GM12878 (cell line): ENCODE results near the gene VDR. TPM values are rescaled to one million over a fixed set of nuclear protein-coding genes. Genes with fewer than 3 reads are reported as not detected.

ENCODE experiments used
- ATAC-seq: fragments of 200-7000 bp; cut with Tn5 transposase; 3 replicates; pipeline ENCODE4 v1.9.1; 2020; ENCODE audit warnings: mild to moderate bottlenecking, moderate library complexity
- BruUV-seq: library from RNA; stranded (reverse); fragments of 400-500 nt; replicated peaks from 2 replicates; lab custom pipeline; 2021; lab: Mats Ljungman, UMichigan
- CTCF ChIA-PET: fragments of 300-600 bp; sonication (Branson Sonifier 250); formaldehyde crosslinking; extraction: SDS; loops from one replicate; lab custom pipeline; 2021; ENCODE audit warnings: inconsistent platforms; lab: Yijun Ruan, JAX
- POLR2A ChIA-PET: fragments of 350-600 bp; formaldehyde crosslinking; extraction: SDS; loops from one replicate; lab custom pipeline; 2021; ENCODE audit warnings: inconsistent platforms; lab: Charles Lee
- RAD21 ChIA-PET: fragments of 300-600 bp; sonication (Branson Sonifier 250); formaldehyde crosslinking; loops from one replicate; lab custom pipeline; 2023; ENCODE audit warnings: antibody characterized with exemption; ENCODE audit not compliant: unreplicated experiment; lab: Charles Lee
- SMC1A ChIA-PET: fragments of 300-600 bp; sonication (Branson Sonifier 250); formaldehyde crosslinking; loops from one replicate; lab custom pipeline; 2023; ENCODE audit not compliant: unreplicated experiment, uncharacterized antibody; lab: Charles Lee
- DNase-seq: peaks from one replicate; pipeline ENCODE4 v3.0.0-alpha.2; 2011; ENCODE audit warnings: low read depth, low spot score
- FAIRE-seq: peaks from 3 replicates; lab custom pipeline; 2011; peaks lifted over from hg19 to GRCh38; lab: Jason Lieb, UNC
- H2AFZ ChIP-seq: 2 replicates; pipeline ENCODE4 v1.6.0; 2011; ENCODE audit warnings: low read depth, low read length, control low read depth; ENCODE audit not compliant: control insufficient read depth
- H3K27ac ChIP-seq: 2 replicates; pipeline ENCODE4 v1.5.1; 2011; ENCODE audit warnings: control low read depth; ENCODE audit not compliant: control insufficient read depth, insufficient read depth
- H3K27me3 ChIP-seq, 2 experiments: replicated peaks in 1 of 2; 2 replicates each; pipeline versions ENCODE4 v1.6.0 to v1.6.1; 2011; ENCODE audit warnings: low read length in 1 of 2; ENCODE audit not compliant: control insufficient read depth in 2 of 2, insufficient read depth in 2 of 2
- H3K36me3 ChIP-seq, 2 experiments: 2 replicates each; pipeline ENCODE4 v1.5.1; 2011; ENCODE audit warnings: low read length in 1 of 2; ENCODE audit not compliant: control insufficient read depth in 2 of 2, insufficient read depth in 2 of 2
- H3K4me1 ChIP-seq: 2 replicates; pipeline ENCODE4 v1.6.1; 2011; ENCODE audit warnings: mild to moderate bottlenecking, low read length, moderate library complexity, mixed read lengths; ENCODE audit not compliant: control insufficient read depth, insufficient read depth
- H3K4me2 ChIP-seq: 2 replicates; pipeline ENCODE4 v1.6.0; 2011; ENCODE audit warnings: control low read depth; ENCODE audit not compliant: control insufficient read depth, insufficient read depth
- H3K4me3 ChIP-seq: fragments of 200-600 bp; sonication (generic); 2 replicates; pipeline ENCODE4 v1.5.1; 2016
- H3K79me2 ChIP-seq: 2 replicates; pipeline ENCODE4 v1.6.0; 2011; ENCODE audit warnings: low read length; ENCODE audit not compliant: control insufficient read depth, insufficient read depth
- H3K9ac ChIP-seq: 2 replicates; pipeline ENCODE4 v1.8.0; 2011; ENCODE audit warnings: low read length, control low read depth, mixed read lengths; ENCODE audit not compliant: control insufficient read depth, insufficient read depth
- H3K9me3 ChIP-seq: replicated peaks from 3 replicates; pipeline ENCODE4 v1.5.1; 2011; ENCODE audit warnings: mild to moderate bottlenecking, low read length; ENCODE audit not compliant: control insufficient read depth, insufficient read depth
- H4K20me1 ChIP-seq: 2 replicates; pipeline ENCODE4 v1.6.0; 2011; ENCODE audit not compliant: control insufficient read depth, insufficient read depth
- BRCA1 ChIP-seq: IDR thresholded peaks from 2 replicates; pipeline ENCODE4 v1.6.1; 2011; ENCODE audit warnings: low read depth, low read length, improper control_type of control experiment
- CBFB ChIP-seq: IDR thresholded peaks from 2 replicates; pipeline ENCODE4 v1.6.1; 2016; ENCODE audit warnings: antibody characterized with exemption, low read depth
- SMC3 ChIP-seq: IDR thresholded peaks from 2 replicates; pipeline ENCODE4 v1.6.1; 2011; ENCODE audit warnings: low read length, improper control_type of control experiment, borderline replicate concordance
- SUPT20H ChIP-seq: IDR thresholded peaks from 2 replicates; pipeline ENCODE4 v1.6.1; 2011; ENCODE audit warnings: low read depth, mild to moderate bottlenecking, low read length, moderate library complexity, borderline replicate concordance; ENCODE audit not compliant: control insufficient read depth
- WGBS: methylation state at CpG from one replicate; pipeline ENCODE4 v1.1.6; 2016; ENCODE audit warnings: low lambda C conversion rate; ENCODE audit not compliant: insufficient replicate concordance, insufficient coverage; ENCODE audit errors: missing lambda C conversion rate; 5-methylcytosine and 5-hydroxymethylcytosine counted together
- in situ Hi-C: fragments of 300-500 bp; cut with MboI; formaldehyde crosslinking; loops from 9 replicates; pipeline ENCODE4 v1.14.3; 2018; ENCODE audit warnings: mixed read lengths
- intact Hi-C: fragments of 100-400 bp; cut with micrococcal nuclease; formaldehyde crosslinking; loops from one replicate; pipeline ENCODE4 v1.14.2; 2022; ENCODE audit not compliant: unreplicated experiment
- polyA plus RNA-seq, 11 experiments: library from polyadenylated mRNA; depleted of rRNA in 4 of 11; unstranded in 6 of 11; stranded (reverse) in 5 of 11; fragments of >200 nt; fragmentation: Nextera tagmentation in 4 of 11; fragmentation: Illumina TruSeq in 1 of 11; extraction: Ambion mirVana in 4 of 11; extraction: Trizol in 1 of 11; gene quantifications; 1 replicate in 1 of 11; 2 replicates in 10 of 11; pipeline versions ENCODE4 v1.2.1 to v1.2.3, GENCODE V29; 2011 to 2016; ENCODE audit warnings: inconsistent platforms in 2 of 11, missing spikeins in 2 of 11, low read depth in 1 of 11
- total RNA-seq, 4 experiments: library from RNA; depleted of rRNA in 3 of 4; stranded (reverse); fragments of >200 nt in 3 of 4; fragmentation: Illumina TruSeq in 1 of 4; extraction: Trizol in 1 of 4; gene quantifications; 2 replicates each; pipeline versions ENCODE4 v1.2.1 to v1.2.3, GENCODE V29; 2013 to 2021
- TF ChIP-seq, protein P1 (sequence below), 3 experiments: IDR thresholded peaks in 2 of 3; conservative IDR thresholded peaks in 1 of 3; 2 replicates each; pipeline ENCODE4 v1.5.1; 2011; ENCODE audit warnings: low read depth in 3 of 3, low read length in 3 of 3, mild to moderate bottlenecking in 3 of 3, control low read depth in 2 of 3, moderate library complexity in 2 of 3, inconsistent platforms in 1 of 3, mixed read lengths in 1 of 3; ENCODE audit not compliant: control insufficient read depth in 2 of 3, insufficient read depth in 1 of 3; ENCODE audit errors: extremely low read depth in 1 of 3
- TF ChIP-seq, protein P2 (sequence below): fragments of 150-350 bp; IDR thresholded peaks from 2 replicates; pipeline ENCODE4 v1.6.1; 2016; ENCODE audit warnings: low read depth, low read length

Gene VDR
- total and polyA plus RNA-seq, 10 of the 15 experiments (the other 5 are each of a cell fraction or from before 2014, with no cell fraction given) = 0.27 to 7.9 (median 3.0) TPM

- CTCF ChIA-PET = interaction anchor here (0.6 to 14.0 kb wide), 13 partner anchors 9 to 325 kb away, joined by 3 to 215 read pairs (median 35); partner anchors contain the start of genes HDAC7, RAPGEF3 and SLC48A1
- Histone ChIP-seq H3K4me1 (peaks cover 54% of the 10 kb centered on the region), H3K9ac (no peak overlapping the region), H3K4me2 (no peak overlapping the region), H3K4me3 (no peak overlapping the region), H3K36me3 (no peaks in the 10 kb centered on the region), H3K27me3 (no peaks in the 10 kb centered on the region; a peak in 1 of 4 replicates), H2AFZ (no peak overlapping the region), H3K79me2 (no peaks in the 10 kb centered on the region), H3K9me3 (no peaks in the 10 kb centered on the region), H4K20me1 (no peaks in the 10 kb centered on the region), H3K27ac (no peak overlapping the region; the same call in 1 of the 2 replicates)
- no TSS peak for BruUV-seq
- RAD21 ChIA-PET = interaction anchor here (0.7 to 12.6 kb wide), 12 partner anchors 17 to 95 kb away, joined by 3 to 202 read pairs (median 6); partner anchors contain the start of gene HDAC7
- SMC1A ChIA-PET = interaction anchor here (0.7 to 5.4 kb wide), 20 partner anchors 9 to 120 kb away, joined by 3 to 43 read pairs (median 4); partner anchors contain the start of gene HDAC7
- DNase-seq = no peak
- TF ChIP-seq SMC3 (no peak), CBFB (no peak), SUPT20H (no peak), BRCA1 (no peak)
- TF ChIP-seq, protein P1, sequence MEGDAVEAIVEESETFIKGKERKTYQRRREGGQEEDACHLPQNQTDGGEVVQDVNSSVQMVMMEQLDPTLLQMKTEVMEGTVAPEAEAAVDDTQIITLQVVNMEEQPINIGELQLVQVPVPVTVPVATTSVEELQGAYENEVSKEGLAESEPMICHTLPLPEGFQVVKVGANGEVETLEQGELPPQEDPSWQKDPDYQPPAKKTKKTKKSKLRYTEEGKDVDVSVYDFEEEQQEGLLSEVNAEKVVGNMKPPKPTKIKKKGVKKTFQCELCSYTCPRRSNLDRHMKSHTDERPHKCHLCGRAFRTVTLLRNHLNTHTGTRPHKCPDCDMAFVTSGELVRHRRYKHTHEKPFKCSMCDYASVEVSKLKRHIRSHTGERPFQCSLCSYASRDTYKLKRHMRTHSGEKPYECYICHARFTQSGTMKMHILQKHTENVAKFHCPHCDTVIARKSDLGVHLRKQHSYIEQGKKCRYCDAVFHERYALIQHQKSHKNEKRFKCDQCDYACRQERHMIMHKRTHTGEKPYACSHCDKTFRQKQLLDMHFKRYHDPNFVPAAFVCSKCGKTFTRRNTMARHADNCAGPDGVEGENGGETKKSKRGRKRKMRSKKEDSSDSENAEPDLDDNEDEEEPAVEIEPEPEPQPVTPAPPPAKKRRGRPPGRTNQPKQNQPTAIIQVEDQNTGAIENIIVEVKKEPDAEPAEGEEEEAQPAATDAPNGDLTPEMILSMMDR (IDR thresholded peaks at IDR 0.05 in 2 of 3, conservative IDR thresholded peaks at IDR 0.05 in 1 of 3; ENCODE audit: control insufficient read depth in 2 of 3, extremely low read depth in 1 of 3, insufficient read depth in 1 of 3, low read depth in 3 of 3, low read length in 3 of 3) = no peak
- TF ChIP-seq, protein P2, sequence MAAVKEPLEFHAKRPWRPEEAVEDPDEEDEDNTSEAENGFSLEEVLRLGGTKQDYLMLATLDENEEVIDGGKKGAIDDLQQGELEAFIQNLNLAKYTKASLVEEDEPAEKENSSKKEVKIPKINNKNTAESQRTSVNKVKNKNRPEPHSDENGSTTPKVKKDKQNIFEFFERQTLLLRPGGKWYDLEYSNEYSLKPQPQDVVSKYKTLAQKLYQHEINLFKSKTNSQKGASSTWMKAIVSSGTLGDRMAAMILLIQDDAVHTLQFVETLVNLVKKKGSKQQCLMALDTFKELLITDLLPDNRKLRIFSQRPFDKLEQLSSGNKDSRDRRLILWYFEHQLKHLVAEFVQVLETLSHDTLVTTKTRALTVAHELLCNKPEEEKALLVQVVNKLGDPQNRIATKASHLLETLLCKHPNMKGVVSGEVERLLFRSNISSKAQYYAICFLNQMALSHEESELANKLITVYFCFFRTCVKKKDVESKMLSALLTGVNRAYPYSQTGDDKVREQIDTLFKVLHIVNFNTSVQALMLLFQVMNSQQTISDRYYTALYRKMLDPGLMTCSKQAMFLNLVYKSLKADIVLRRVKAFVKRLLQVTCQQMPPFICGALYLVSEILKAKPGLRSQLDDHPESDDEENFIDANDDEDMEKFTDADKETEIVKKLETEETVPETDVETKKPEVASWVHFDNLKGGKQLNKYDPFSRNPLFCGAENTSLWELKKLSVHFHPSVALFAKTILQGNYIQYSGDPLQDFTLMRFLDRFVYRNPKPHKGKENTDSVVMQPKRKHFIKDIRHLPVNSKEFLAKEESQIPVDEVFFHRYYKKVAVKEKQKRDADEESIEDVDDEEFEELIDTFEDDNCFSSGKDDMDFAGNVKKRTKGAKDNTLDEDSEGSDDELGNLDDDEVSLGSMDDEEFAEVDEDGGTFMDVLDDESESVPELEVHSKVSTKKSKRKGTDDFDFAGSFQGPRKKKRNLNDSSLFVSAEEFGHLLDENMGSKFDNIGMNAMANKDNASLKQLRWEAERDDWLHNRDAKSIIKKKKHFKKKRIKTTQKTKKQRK = no peak
- FAIRE-seq = no peak
- intact Hi-C loops (loop anchor here (5.0 kb wide), 2 partner anchors 58 to 183 kb away; no protein-coding TSS in a partner anchor), in situ Hi-C loops (loop anchor here (5.0 kb wide), 1 partner anchor 123 kb away; no protein-coding TSS in a partner anchor)
- POLR2A ChIA-PET = interaction anchor here (2.2 to 5.4 kb wide), 2 partner anchors 23 to 28 kb away, joined by 9 to 46 read pairs; no protein-coding TSS in a partner anchor
- 93% methylated on average over 3 of the region's 3 CpGs for WGBS
- ATAC-seq = no peak
These were observed 69.0 kb downstream of the VDR start for GRCh38 chr12:47835831-47836155.
